Muscle layer of colon (tissue), 2 donors: Measurements from ENCODE around the gene PLA2G10.
"Not testable (repeated sequence)": the region's sequence is repeated elsewhere in the genome, so short reads cannot be mapped to it uniquely, and the experiment has no call there.

Experiments used
- H3K27ac ChIP-seq: one replicate; pipeline ENCODE4 v1.7.0; 2013; ENCODE audit warnings: low read depth, mild to moderate bottlenecking, low read length, moderate library complexity
- H3K27me3 ChIP-seq, 2 donors: one replicate each; pipeline ENCODE4 v1.7.0; 2013; ENCODE audit warnings: low read length in 2 of 2, mild to moderate bottlenecking in 2 of 2; ENCODE audit not compliant: insufficient read depth in 2 of 2, control insufficient read depth in 1 of 2
- H3K36me3 ChIP-seq: one replicate; pipeline ENCODE4 v1.7.0; 2013; ENCODE audit warnings: mild to moderate bottlenecking, low read length; ENCODE audit not compliant: insufficient read depth
- H3K4me1 ChIP-seq: one replicate; pipeline ENCODE4 v1.7.0; 2013; ENCODE audit warnings: mild to moderate bottlenecking, low read length; ENCODE audit not compliant: insufficient read depth
- H3K4me3 ChIP-seq, 2 donors: one replicate each; pipeline ENCODE4 v1.7.0; 2013; ENCODE audit warnings: low read length in 2 of 2, low read depth in 1 of 2, mild to moderate bottlenecking in 1 of 2, moderate library complexity in 1 of 2
- H3K9ac ChIP-seq: one replicate; pipeline ENCODE4 v1.7.0; 2013; ENCODE audit warnings: low read length
- H3K9me3 ChIP-seq: one replicate; pipeline ENCODE4 v1.7.0; 2013; ENCODE audit warnings: mild to moderate bottlenecking, low read length
- donor health status: abdominal sarcoma.
- donor health status: Adenocarcinoma of cecum.

PLA2G10 gene

DNA sequence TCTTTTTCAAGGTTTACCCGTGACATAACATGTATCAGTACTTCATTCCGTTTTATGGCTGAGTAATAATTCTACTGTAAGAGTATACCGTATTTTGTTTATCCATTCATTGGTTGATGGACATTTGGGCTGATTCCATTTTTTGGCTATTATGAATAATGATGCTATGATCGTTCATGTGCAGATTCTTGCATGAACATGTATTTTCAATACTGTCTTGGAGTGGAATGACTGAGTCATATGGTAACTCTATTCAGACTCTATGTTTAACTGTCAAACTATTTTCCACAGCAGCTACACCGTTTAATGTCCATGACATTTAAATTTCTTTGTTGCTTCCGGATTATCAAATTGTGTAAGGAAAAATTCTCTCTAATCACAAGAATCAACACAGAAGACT, 43.5 kb downstream of the PLA2G10 start:
- Histone ChIP-seq H3K27ac (no peak overlapping the region), H3K4me1 (no peaks in the 10 kb centered on the region), H3K4me3 (no peak overlapping the region), H3K36me3 (peaks cover 46% of the 10 kb centered on the region), H3K27me3 (no peaks in the 10 kb centered on the region), H3K9ac (no peak overlapping the region), H3K9me3 (no peaks in the 10 kb centered on the region)

DNA sequence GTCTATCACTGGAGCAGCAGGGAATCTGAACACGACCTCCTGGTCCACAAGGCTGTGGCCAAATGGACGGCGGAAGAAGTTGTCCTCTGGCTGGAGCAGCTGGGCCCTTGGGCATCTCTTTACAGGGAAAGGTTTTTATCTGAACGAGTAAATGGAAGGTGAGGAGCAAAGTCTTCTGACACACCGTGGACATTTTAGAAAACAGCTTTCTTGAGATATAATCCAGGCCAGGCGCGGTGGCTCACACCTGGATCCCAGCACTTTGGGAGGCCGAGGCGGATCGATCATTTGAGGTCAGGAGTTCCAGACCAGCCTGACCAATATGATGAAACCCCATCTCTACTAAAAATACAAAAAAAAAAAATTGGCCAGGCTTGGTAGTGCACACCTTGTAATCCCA, 44.3 kb downstream of the PLA2G10 start:
- H3K9ac ChIP-seq: no peak overlapping the region
- H3K36me3 ChIP-seq: peaks cover 51% of the 10 kb centered on the region

DNA sequence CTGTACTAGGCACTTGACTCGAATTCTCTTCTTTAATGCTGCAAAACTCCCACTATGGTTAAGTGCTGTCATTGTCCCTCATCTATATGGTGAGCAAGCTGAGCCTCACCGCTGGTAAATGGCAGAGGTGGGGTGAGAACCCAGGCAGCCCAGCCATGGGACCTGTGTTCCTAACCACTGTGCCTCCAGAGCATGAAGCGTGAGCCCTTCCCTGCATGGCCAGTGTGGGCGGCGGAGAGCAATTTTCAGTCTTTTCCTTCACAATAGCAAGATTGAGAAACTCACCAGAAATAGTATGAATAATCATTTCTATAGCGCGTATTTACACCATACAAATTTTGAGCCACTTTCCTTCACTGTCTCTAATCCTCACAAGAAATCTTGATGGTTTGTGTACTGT, 52.2 kb downstream of the PLA2G10 start:
- Histone ChIP-seq H3K4me3 (no peak overlapping the region), H3K4me1 (peaks cover 5% of the 10 kb centered on the region), H3K27ac (no peak overlapping the region), H3K9ac (no peak overlapping the region), H3K36me3 (peaks cover 18% of the 10 kb centered on the region), H3K9me3 (no peaks in the 10 kb centered on the region), H3K27me3 (no peaks in the 10 kb centered on the region)

More for the DNA sequence above, 44.3 kb downstream of the PLA2G10 start:
- H3K4me1 ChIP-seq: no peaks in the 10 kb centered on the region
- no peaks in the 10 kb centered on the region for H3K9me3 ChIP-seq
- no peak overlapping the region for H3K27ac ChIP-seq
- H3K27me3 ChIP-seq: no peaks in the 10 kb centered on the region
- no peak overlapping the region for H3K4me3 ChIP-seq

DNA sequence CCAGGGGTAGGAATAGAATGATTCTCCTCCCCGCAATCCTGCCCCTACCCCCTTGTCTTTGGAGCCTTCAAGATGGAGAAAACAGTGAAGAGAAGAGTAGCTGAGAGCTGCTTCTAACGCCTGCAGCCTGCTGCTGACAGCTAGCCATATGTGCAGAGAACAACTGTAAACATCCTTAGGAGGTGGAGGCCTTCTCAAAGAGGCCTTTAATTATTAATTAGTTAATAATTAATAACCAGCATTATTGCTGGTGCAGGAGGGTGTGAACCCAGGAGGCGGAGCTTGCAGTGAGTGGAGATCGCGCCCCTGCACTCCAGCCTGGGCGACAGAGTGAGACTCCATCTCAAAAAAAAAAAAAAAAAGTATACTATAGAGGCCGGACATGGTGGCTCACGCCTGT, 52.9 kb downstream of the PLA2G10 start:
- Histone ChIP-seq H3K4me1 (peaks cover 6% of the 10 kb centered on the region), H3K27me3 (no peaks in the 10 kb centered on the region), H3K4me3 (no peak overlapping the region), H3K9ac (no peak overlapping the region), H3K9me3 (no peaks in the 10 kb centered on the region), H3K27ac (no peak overlapping the region), H3K36me3 (peaks cover 18% of the 10 kb centered on the region)

DNA sequence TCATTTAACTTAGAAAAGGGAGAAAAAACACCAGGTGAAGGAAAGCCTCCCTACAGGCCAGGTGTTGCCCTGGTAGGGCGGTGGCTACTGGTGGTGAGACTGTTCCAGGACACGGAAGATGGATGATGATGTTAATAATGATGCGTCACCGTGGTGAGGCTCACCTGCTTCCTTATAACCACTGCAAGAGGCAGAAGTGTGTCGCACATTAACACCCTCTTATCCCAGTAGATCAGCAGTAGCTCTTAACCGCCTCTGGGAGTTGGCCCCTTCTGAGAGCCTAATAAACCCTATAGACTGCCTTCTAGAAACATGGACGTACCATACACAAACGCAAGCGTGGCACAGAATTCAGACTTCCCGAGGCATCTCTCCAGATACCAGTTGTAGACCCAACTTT, 53.6 kb downstream of the PLA2G10 start:
- no peak overlapping the region for H3K4me3 ChIP-seq
- no peaks in the 10 kb centered on the region for H3K9me3 ChIP-seq
- no peak overlapping the region for H3K9ac ChIP-seq
- peaks cover 17% of the 10 kb centered on the region for H3K36me3 ChIP-seq
- no peak overlapping the region for H3K27ac ChIP-seq
- H3K4me1 ChIP-seq: peaks cover 11% of the 10 kb centered on the region
- H3K27me3 ChIP-seq: no peaks in the 10 kb centered on the region

DNA sequence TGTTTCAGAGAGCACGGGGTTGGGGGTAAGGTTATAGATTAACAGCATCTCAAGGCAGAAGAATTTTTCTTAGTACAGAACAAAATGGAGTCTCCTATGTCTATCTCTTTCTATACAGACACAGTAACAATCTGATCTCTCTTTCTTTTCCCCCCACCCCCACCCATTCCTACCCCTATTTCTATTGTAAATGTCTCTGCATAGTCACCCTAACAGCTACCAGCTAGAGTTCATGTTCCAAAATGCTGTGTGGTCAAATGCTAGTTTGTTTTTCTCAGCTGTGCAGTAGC, 57.2 kb downstream of the PLA2G10 start:
- H3K4me3 ChIP-seq, H3K36me3 ChIP-seq, H3K27me3 ChIP-seq, H3K9ac ChIP-seq, H3K27ac ChIP-seq, H3K9me3 ChIP-seq: not testable (repeated sequence)
- peaks cover 28% of the 10 kb centered on the region for H3K4me1 ChIP-seq

DNA sequence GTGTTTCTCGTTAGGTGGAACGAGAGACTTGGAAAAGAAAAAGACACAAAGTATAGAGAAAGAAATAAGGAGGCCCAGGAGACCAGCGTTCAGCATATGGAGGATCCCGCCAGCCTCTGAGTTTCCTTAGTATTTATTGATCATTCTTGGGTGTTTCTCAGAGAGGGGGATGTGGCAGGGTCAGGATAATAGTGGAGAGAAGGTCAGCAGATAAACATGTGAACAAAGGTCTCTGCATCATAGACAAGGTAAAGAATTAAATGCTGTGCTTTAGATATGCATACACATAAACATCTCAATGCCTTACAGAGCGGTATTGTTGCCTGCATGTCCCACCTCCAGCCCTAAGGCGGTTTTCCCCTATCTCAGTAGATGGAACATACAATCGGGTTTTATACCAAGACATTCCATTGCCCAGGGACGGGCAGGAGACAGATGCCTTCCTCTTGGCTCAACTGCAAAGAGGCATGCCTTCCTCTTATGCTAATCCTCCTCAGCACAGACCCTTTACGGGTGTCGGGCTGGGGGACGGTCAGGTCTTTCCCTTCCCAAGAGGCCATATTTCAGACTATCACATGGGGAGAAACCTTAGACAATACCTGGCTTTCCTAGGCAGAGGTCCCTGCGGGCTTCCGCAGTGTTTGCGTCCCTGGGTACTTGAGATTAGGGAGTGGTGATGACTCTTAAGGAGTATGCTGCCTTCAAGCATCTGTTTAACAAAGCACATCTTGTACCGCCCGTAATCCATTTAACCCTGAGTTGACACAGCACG, 57.7 kb downstream of the PLA2G10 start:
- H3K4me1 ChIP-seq: peaks cover 31% of the 10 kb centered on the region
- not testable (repeated sequence) for H3K9me3 ChIP-seq, H3K36me3 ChIP-seq, H3K27ac ChIP-seq, H3K9ac ChIP-seq, H3K4me3 ChIP-seq, H3K27me3 ChIP-seq

DNA sequence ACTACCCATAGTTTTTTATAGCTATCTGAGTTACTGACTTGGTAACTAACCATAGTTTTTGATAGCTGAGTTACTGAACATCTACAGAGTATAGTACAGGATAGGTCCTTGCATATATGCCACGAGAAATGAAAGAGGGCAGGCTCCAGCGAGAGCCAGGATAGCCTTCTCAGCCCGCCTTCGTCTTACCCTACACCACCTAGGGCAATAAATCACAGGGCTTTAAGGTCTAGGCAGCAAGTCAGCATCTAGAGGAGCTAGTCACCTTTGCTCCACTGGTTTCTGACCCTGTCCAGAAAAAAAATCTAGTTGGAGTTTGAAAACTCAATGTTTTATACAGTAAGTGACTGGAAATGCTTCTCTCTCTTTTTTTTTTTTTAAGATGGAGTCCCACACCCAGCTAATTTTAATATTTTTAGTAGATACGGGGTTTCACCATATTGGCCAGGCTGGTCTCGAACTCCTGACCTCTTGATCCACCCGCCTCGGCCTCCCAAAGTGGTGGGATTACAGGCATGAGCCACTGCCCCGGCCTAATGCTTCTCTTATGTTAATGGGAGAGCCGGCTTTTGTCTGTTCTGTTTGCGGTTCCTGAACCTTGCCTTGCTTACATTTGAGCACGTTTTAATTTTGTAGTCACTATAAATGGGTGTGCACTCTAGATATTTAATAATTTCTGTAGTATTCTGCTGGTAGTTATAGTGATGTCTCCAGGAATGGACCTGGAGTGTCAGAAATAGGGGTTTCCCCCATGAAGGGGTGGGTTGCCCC, 58.5 kb downstream of the PLA2G10 start:
- H3K9ac ChIP-seq: no peak overlapping the region
- no peaks in the 10 kb centered on the region for H3K27me3 ChIP-seq
- no peaks in the 10 kb centered on the region for H3K9me3 ChIP-seq
- peaks cover 31% of the 10 kb centered on the region for H3K4me1 ChIP-seq
- no peaks in the 10 kb centered on the region for H3K36me3 ChIP-seq
- H3K4me3 ChIP-seq: no peak overlapping the region
- no peak overlapping the region for H3K27ac ChIP-seq

DNA sequence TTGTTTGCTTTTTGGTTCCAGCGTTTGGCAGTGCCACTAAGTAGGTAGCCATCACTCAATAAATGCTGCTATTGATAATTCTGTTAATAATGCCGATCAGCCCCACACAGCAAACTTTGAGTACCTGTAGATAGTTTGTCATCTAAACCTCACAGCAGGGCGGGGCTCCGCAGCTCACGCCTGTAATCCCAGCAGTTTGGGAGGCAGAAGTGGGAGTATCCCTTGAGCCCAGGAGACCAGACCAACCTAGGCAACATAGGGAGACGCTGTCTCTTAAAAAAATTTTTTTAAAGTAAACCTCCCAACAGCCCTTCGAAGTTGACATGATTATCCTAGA, 59.8 kb downstream of the PLA2G10 start:
- Histone ChIP-seq H3K27me3 (no peaks in the 10 kb centered on the region), H3K27ac (no peak overlapping the region), H3K9ac (no peak overlapping the region), H3K4me1 (peaks cover 32% of the 10 kb centered on the region), H3K9me3 (no peaks in the 10 kb centered on the region), H3K36me3 (no peaks in the 10 kb centered on the region), H3K4me3 (peak overlapping the region; percentile 81 to 95)

DNA sequence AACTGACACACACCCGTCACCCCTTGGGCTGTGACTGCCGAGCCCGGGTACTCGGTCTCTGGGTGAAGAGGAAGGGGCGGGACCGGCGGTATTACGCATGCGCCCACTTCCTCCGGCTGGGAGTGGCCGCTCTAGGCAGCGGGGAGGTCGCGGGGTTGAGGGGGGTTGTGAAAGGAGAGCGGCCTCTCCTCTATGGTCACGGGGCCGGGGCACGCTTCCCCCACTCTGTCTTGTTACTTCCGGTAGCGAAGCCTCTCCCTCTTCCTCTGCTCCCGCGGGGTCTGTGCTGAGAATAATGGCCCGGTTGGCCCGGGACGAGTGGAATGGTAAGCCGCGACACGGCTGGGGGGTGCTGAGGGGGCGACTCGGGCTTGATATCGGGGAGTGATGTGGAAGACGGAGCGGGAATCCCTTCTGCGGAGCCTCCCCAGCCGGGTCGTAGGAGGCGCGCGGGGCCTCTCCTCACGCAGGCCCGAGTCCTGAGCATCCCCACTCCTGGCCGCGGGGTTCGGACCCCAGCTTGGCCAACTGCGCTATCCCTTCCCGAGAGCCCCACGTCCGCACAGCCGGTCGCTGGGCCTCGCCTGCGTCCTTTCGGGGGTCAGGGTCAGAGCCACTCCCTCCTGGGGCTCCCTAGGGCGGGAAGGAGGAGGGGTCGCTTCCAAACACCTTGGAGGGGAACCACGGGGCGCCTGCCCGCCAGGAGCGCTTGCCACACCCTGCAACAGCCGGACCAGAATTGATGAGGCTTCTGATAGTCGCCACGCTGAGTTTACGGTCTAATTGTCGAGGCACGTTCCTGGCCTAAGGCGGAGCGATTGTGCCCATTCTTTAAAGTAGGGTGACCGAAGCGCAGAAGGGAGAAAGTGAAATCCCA, 61.2 kb downstream of the PLA2G10 start, which contains the start of gene BFAR:
Gene BFAR, plus strand, starts transcription at position 259 of the 877 bp plus-strand sequence. CDS start 11,396 bp downstream, outside the sequence.
- Histone ChIP-seq H3K36me3 (no peaks in the 10 kb centered on the region), H3K27me3 (no peaks in the 10 kb centered on the region), H3K4me1 (peaks cover 41% of the 10 kb centered on the region), H3K27ac (peak within 1 kb of the TSS; percentile 64), H3K4me3 (peak within 1 kb of the TSS; percentile 81 to 95), H3K9me3 (no peaks in the 10 kb centered on the region), H3K9ac (peak within 1 kb of the TSS; percentile 91)

DNA sequence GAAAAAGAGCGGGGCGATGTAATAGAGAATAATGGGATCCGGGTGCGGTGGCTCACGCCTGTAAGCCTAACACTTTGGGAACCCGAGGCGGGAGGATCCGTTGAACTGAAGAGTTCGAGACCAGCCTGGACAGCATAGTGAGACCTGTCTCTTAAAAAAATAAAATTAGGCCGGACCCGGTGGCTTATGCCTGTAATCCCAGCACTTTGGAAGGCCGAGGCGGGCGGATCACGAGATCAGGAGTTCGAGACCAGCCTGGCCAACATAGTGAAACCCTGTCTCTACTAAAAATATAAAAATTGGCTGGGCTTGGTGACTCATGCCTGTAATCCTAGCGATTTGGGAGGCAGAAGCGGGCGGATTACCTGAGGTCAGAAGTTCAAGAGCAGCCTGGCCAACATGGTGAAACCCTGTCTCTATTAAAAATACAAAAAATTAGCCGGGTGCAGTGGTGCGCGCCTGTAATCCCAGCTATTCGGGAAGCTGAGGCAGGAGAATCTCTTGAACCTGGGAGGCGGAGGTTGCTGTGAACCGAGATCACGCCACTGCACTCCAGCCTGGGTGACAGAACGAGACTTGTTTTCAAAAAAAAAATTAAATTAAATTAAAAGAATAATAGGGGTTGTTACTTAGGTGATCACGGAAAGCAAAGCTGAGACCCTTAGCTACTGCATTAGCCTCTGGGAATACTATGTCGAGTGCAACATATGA, 63.3 kb downstream of the PLA2G10 start:
- H3K36me3 ChIP-seq, H3K9me3 ChIP-seq, H3K27me3 ChIP-seq: not testable (repeated sequence)
- Histone ChIP-seq H3K4me1 (peaks cover 32% of the 10 kb centered on the region), H3K9ac (peak overlapping the region; percentile 54), H3K27ac (peak overlapping the region; percentile 71), H3K4me3 (peak overlapping the region in 1 of 2 donors; percentile 66)
